Measurements from ENCODE around the gene SUN2.

SUN2 gene

GRCh38 chr22:38684895-38685294, 70.9 kb downstream of the SUN2 start:
- POLR2A ChIA-PET = interaction anchor here (0.6 kb wide), 1 partner anchor 8 kb away, joined by 12 read pairs; no protein-coding TSS in a partner anchor

More at GRCh38 chr22:38684895-38685294, 70.9 kb downstream of the SUN2 start:
- CTCF ChIA-PET = no interaction called here
- TF ChIP-seq CTCF (IDR thresholded peaks at IDR 0.05; ENCODE audit: control extremely low read depth, extremely low read depth, low read depth, missing control alignments) = no peak
- DNase-seq (ENCODE audit: extremely low spot score) = no peak
